IMR-90 (cell line): ENCODE measurements around the gene COL4A1. TPM values are rescaled to one million over a fixed set of nuclear protein-coding genes. Genes with fewer than 3 reads are reported as not detected.

Experiments
- ATAC-seq: fragments of 200-7000 bp; cut with Tn5 transposase; 2 replicates; pipeline ENCODE4 v1.9.1; 2020; ENCODE audit warnings: low read depth, mild to moderate bottlenecking, moderate library complexity
- BruUV-seq: library from RNA; stranded (reverse); fragments of 400-500 nt; replicated peaks from 2 replicates; lab custom pipeline; 2021; lab: Mats Ljungman, UMichigan
- CTCF ChIA-PET: fragments of 300-600 bp; formaldehyde crosslinking; extraction: SDS; loops from one replicate; lab custom pipeline; 2021; ENCODE audit warnings: antibody characterized with exemption; lab: Yijun Ruan, JAX
- POLR2A ChIA-PET: fragments of 300-600 bp; sonication (Branson Sonifier 250); formaldehyde crosslinking; loops from one replicate; lab custom pipeline; 2022; ENCODE audit warnings: antibody characterized with exemption; ENCODE audit not compliant: unreplicated experiment; lab: Charles Lee
- DNase-seq: peaks from one replicate; pipeline ENCODE4 v3.0.0; 2013
- H2AFZ ChIP-seq: replicated peaks from 2 replicates; pipeline ENCODE3; 2013; ENCODE audit warnings: low read length, mild to moderate bottlenecking; ENCODE audit not compliant: poor library complexity
- H2AK5ac ChIP-seq: 2 replicates; pipeline ENCODE4 v1.6.1; 2013; ENCODE audit warnings: low read depth, low read length, inconsistent platforms
- H2AK9ac ChIP-seq: replicated peaks from 2 replicates; pipeline ENCODE3; 2013; ENCODE audit warnings: mild to moderate bottlenecking, low read depth, low read length, moderate library complexity; ENCODE audit not compliant: poor library complexity
- H2BK120ac ChIP-seq: 2 replicates; pipeline ENCODE4 v1.6.1; 2013; ENCODE audit warnings: low read depth, low read length, inconsistent platforms
- H2BK15ac ChIP-seq: 3 replicates; pipeline ENCODE4 v1.6.1; 2013; ENCODE audit warnings: low read depth, low read length, inconsistent platforms
- H2BK20ac ChIP-seq: 2 replicates; pipeline ENCODE4 v1.6.1; 2013; ENCODE audit warnings: low read depth, mild to moderate bottlenecking, inconsistent platforms, low read length, moderate library complexity
- H2BK5ac ChIP-seq: 2 replicates; pipeline ENCODE4 v1.6.1; 2013; ENCODE audit warnings: mild to moderate bottlenecking, low read depth, low read length, inconsistent platforms; ENCODE audit not compliant: poor library complexity, severe bottlenecking
- H3K14ac ChIP-seq: replicated peaks from 2 replicates; pipeline ENCODE4 v1.6.1; 2013; ENCODE audit warnings: low read depth, low read length, inconsistent platforms
- H3K18ac ChIP-seq: 2 replicates; pipeline ENCODE4 v1.6.1; 2013; ENCODE audit warnings: low read depth, low read length, control low read depth
- H3K23ac ChIP-seq: 2 replicates; pipeline ENCODE4 v1.6.1; 2013; ENCODE audit warnings: low read depth, low read length, inconsistent platforms
- H3K27ac ChIP-seq: 2 replicates; pipeline ENCODE4 v1.5.1; 2013; ENCODE audit warnings: mild to moderate bottlenecking, control low read depth, low read length; ENCODE audit not compliant: insufficient read depth
- H3K27me3 ChIP-seq: 2 replicates; pipeline ENCODE4 v1.6.1; 2013; ENCODE audit warnings: low read length; ENCODE audit not compliant: control insufficient read depth, insufficient read depth
- H3K36me3 ChIP-seq: 2 replicates; pipeline ENCODE4 v1.6.1; 2013; ENCODE audit warnings: low read length, mixed read lengths; ENCODE audit not compliant: control insufficient read depth, insufficient read depth
- H3K4ac ChIP-seq: 2 replicates; pipeline ENCODE4 v1.6.1; 2013; ENCODE audit warnings: low read depth, low read length, inconsistent platforms
- H3K4me1 ChIP-seq: 2 replicates; pipeline ENCODE4 v1.6.1; 2013; ENCODE audit warnings: low read length, mixed read lengths; ENCODE audit not compliant: control insufficient read depth, insufficient read depth
- H3K4me2 ChIP-seq: 2 replicates; pipeline ENCODE4 v1.6.1; 2013; ENCODE audit warnings: low read depth, mild to moderate bottlenecking, control low read depth, low read length, moderate library complexity
- H3K4me3 ChIP-seq: 2 replicates; pipeline ENCODE4 v1.5.1; 2013; ENCODE audit warnings: low read depth, mild to moderate bottlenecking, control low read depth, low read length, moderate library complexity; ENCODE audit not compliant: insufficient read depth
- H3K56ac ChIP-seq: 2 replicates; pipeline ENCODE4 v1.6.1; 2013; ENCODE audit warnings: low read length, inconsistent platforms; ENCODE audit not compliant: insufficient read depth; ENCODE audit errors: extremely low read depth
- H3K79me1 ChIP-seq, 2 experiments: 2 replicates each; pipeline ENCODE4 v1.6.1; 2013; ENCODE audit warnings: low read length in 2 of 2, inconsistent platforms in 1 of 2, low read depth in 1 of 2
- H3K9ac ChIP-seq: 2 replicates; pipeline ENCODE4 v1.6.1; 2013; ENCODE audit warnings: low read depth, low read length, control low read depth
- H3K9me1 ChIP-seq: 2 replicates; pipeline ENCODE4 v1.6.1; 2013; ENCODE audit warnings: low read length, inconsistent platforms; ENCODE audit not compliant: insufficient read depth
- H3K9me3 ChIP-seq: 2 replicates; pipeline ENCODE4 v1.6.1; 2013; ENCODE audit warnings: low read length; ENCODE audit not compliant: control insufficient read depth, insufficient read depth
- H4K20me1 ChIP-seq: 2 replicates; pipeline ENCODE4 v1.6.1; 2013; ENCODE audit warnings: low read length, inconsistent platforms; ENCODE audit not compliant: insufficient read depth
- H4K5ac ChIP-seq: 2 replicates; pipeline ENCODE4 v1.6.1; 2013; ENCODE audit warnings: mild to moderate bottlenecking, low read depth, low read length, control low read depth
- H4K8ac ChIP-seq, 2 experiments: 2 replicates each; pipeline ENCODE4 v1.6.1; 2013; ENCODE audit warnings: low read depth in 2 of 2, low read length in 2 of 2, control low read depth in 1 of 2, inconsistent platforms in 1 of 2
- H4K91ac ChIP-seq: 2 replicates; pipeline ENCODE4 v1.6.1; 2013; ENCODE audit warnings: low read depth, low read length, inconsistent platforms; ENCODE audit not compliant: insufficient read depth
- BHLHE40 ChIP-seq: fragments of 150-350 bp; IDR thresholded peaks from 2 replicates; pipeline ENCODE4 v1.6.1; 2016; ENCODE audit warnings: mild to moderate bottlenecking, low read depth, low read length
- CEBPB ChIP-seq: IDR thresholded peaks from 2 replicates; pipeline ENCODE4 v1.6.1; 2012; ENCODE audit warnings: low read depth, low read length, improper control_type of control experiment
- ELK1 ChIP-seq: fragments of 150-350 bp; IDR thresholded peaks from 2 replicates; pipeline ENCODE4 v1.6.1; 2016; ENCODE audit warnings: low read depth, mild to moderate bottlenecking, low read length, moderate library complexity, borderline replicate concordance
- FOS ChIP-seq: fragments of 150-350 bp; IDR thresholded peaks from 2 replicates; pipeline ENCODE4 v1.6.1; 2016; ENCODE audit warnings: low read depth, low read length
- MAFK ChIP-seq: IDR thresholded peaks from 2 replicates; pipeline ENCODE4 v1.6.1; 2012; ENCODE audit warnings: low read depth, low read length, improper control_type of control experiment
- MAZ ChIP-seq: IDR thresholded peaks from 2 replicates; pipeline ENCODE4 v1.6.1; 2012; ENCODE audit warnings: low read depth, mild to moderate bottlenecking, low read length, improper control_type of control experiment, moderate library complexity, borderline replicate concordance
- RFX5 ChIP-seq: IDR thresholded peaks from 2 replicates; pipeline ENCODE4 v1.8.0; 2012; ENCODE audit warnings: low read depth, mild to moderate bottlenecking, low read length, moderate library complexity
- SMC3 ChIP-seq: fragments of 150-350 bp; IDR thresholded peaks from 2 replicates; pipeline ENCODE4 v1.6.1; 2016; ENCODE audit warnings: low read depth, mild to moderate bottlenecking, antibody characterized with exemption, low read length, moderate library complexity
- whole genome bisulfite sequencing, 2 experiments: methylation state at CpG; one replicate each; pipeline versions ENCODE4 v1.1.5 to v1.1.7; 2013; ENCODE audit warnings: missing lambda C conversion rate in 2 of 2; ENCODE audit not compliant: insufficient read length in 1 of 2; ENCODE audit errors: extremely low coverage in 2 of 2; 5-methylcytosine and 5-hydroxymethylcytosine counted together
- dilution Hi-C: fragments of 300-500 bp; cut with HindIII; formaldehyde crosslinking; loops from one replicate; pipeline ENCODE4 v1.14.3; 2018; ENCODE audit warnings: low sequenced_read_pairs; ENCODE audit not compliant: unreplicated experiment
- in situ Hi-C: fragments of 300-500 bp; cut with MboI; formaldehyde crosslinking; loops from 3 replicates; pipeline ENCODE4 v1.14.3; 2019; ENCODE audit warnings: low sequenced_read_pairs, inconsistent platforms, mixed read lengths
- intact Hi-C: fragments of 100-400 bp; cut with micrococcal nuclease; formaldehyde crosslinking; loops from 2 replicates; pipeline ENCODE4 v1.10.0; 2022
- polyA plus RNA-seq, 3 experiments: library from polyadenylated mRNA; depleted of rRNA; stranded (reverse); fragments of >200 nt; gene quantifications; 2 replicates each; pipeline ENCODE4 v1.2.3, GENCODE V29; 2012; ENCODE audit warnings: low replicate concordance in 1 of 3
- total RNA-seq: library from RNA; depleted of rRNA; stranded (reverse); fragments of >200 nt; gene quantifications from 2 replicates; pipeline ENCODE4 v1.2.3, GENCODE V29; 2012
- TF ChIP-seq, protein P1 (sequence below): conservative IDR thresholded peaks from 2 replicates; pipeline ENCODE4 v1.5.1; 2012; ENCODE audit warnings: mild to moderate bottlenecking, low read depth, low read length, improper control_type of control experiment
- TF ChIP-seq, protein P2 (sequence below): fragments of 150-350 bp; IDR thresholded peaks from 2 replicates; pipeline ENCODE4 v1.6.1; 2017; ENCODE audit warnings: mild to moderate bottlenecking, antibody characterized with exemption, low read length, low read depth

COL4A1 gene
- total and polyA plus RNA-seq, 2 of the 4 experiments (the other 2 are of a cell fraction), result 230 to 337 TPM

DNA sequence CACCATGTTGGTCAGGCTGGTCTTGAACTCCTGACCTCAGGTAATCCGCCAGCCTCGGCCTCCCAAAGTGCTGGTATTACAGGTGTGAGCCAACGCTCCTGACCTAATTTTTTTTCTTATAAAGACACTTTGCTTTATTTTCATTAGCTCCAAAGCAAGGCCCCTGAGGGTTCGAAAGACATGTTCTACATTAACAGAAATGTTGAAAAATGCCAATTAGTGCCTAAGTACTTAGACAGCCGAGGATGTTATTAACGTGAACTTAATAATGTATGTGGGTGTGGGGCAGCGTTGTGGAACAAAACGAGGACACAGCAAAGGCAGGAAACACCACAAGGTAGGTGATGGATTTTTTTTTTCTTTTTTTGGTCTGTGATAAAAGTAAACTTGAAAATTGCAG lies 82.4 kb downstream of the COL4A1 start:
- Histone ChIP-seq H4K91ac (no peak overlapping the region), H4K20me1 (peaks cover 60% of the 10 kb centered on the region), H2AK9ac (no peak overlapping the region), H2BK5ac (peak overlapping the region; percentile 61), H2BK20ac (no peak overlapping the region), H2AFZ (no peak overlapping the region), H3K18ac (no peak overlapping the region), H3K9me3 (no peaks in the 10 kb centered on the region), H3K4ac (no peak overlapping the region), H3K14ac (no peak overlapping the region), H2BK15ac (no peak overlapping the region), H4K8ac (no peak overlapping the region), H3K27me3 (no peaks in the 10 kb centered on the region), H4K5ac (no peak overlapping the region), H2BK120ac (no peak overlapping the region), H3K36me3 (peaks cover 6% of the 10 kb centered on the region), H3K4me1 (peaks cover 22% of the 10 kb centered on the region), H3K56ac (no peak overlapping the region), H3K9ac (no peak overlapping the region), H3K4me2 (no peak overlapping the region), H3K9me1 (peaks cover 13% of the 10 kb centered on the region), H3K23ac (no peak overlapping the region), H2AK5ac (no peak overlapping the region), H3K79me1 (peaks cover 17 to 69% of the 10 kb centered on the region in 2 experiments), H3K4me3 (no peak overlapping the region), H3K27ac (no peak overlapping the region)
- BruUV-seq, result no TSS peak
- TF ChIP-seq MAFK (no peak), MAZ (no peak), FOS (no peak), ELK1 (no peak), SMC3 (no peak), BHLHE40 (no peak), CEBPB (no peak), RFX5 (no peak)
- TF ChIP-seq, protein P1, sequence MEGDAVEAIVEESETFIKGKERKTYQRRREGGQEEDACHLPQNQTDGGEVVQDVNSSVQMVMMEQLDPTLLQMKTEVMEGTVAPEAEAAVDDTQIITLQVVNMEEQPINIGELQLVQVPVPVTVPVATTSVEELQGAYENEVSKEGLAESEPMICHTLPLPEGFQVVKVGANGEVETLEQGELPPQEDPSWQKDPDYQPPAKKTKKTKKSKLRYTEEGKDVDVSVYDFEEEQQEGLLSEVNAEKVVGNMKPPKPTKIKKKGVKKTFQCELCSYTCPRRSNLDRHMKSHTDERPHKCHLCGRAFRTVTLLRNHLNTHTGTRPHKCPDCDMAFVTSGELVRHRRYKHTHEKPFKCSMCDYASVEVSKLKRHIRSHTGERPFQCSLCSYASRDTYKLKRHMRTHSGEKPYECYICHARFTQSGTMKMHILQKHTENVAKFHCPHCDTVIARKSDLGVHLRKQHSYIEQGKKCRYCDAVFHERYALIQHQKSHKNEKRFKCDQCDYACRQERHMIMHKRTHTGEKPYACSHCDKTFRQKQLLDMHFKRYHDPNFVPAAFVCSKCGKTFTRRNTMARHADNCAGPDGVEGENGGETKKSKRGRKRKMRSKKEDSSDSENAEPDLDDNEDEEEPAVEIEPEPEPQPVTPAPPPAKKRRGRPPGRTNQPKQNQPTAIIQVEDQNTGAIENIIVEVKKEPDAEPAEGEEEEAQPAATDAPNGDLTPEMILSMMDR, result no peak
- TF ChIP-seq, protein P2, sequence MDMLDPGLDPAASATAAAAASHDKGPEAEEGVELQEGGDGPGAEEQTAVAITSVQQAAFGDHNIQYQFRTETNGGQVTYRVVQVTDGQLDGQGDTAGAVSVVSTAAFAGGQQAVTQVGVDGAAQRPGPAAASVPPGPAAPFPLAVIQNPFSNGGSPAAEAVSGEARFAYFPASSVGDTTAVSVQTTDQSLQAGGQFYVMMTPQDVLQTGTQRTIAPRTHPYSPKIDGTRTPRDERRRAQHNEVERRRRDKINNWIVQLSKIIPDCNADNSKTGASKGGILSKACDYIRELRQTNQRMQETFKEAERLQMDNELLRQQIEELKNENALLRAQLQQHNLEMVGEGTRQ, result no peak
- in situ Hi-C loops, result no loop called here
- ChIA-PET CTCF (interaction anchor here (1.2 kb wide), 1 partner anchor 186 kb away, joined by 3 read pairs; no protein-coding TSS in a partner anchor), POLR2A (no interaction called here)
- ATAC-seq, result no peak
- DNase-seq, result no peak
- dilution Hi-C loops, result no loop called here
- WGBS, 2 experiments, result 100% methylated on average over 1 of the region's 8 CpGs; no CpG with 5 or more reads in 1 of the 2 experiments
- intact Hi-C loops, result loop anchor here (5.0 kb wide), 1 partner anchor 223 kb away; no protein-coding TSS in a partner anchor
